Activated CD8-positive, alpha-beta memory T cell treated with anti-CD3 and anti-CD28 coated beads for 36 hours (primary cell): Measurements from ENCODE around the gene TLR6. TPM values are rescaled to one million over a fixed set of nuclear protein-coding genes. Genes with fewer than 3 reads are reported as not detected.
"Not testable (repeated sequence)": the region's sequence is repeated elsewhere in the genome, so short reads cannot be mapped to it uniquely, and the experiment has no call there.

Experiments used
- CTCF ChIA-PET: fragments of 350-600 bp; sonication (Branson Sonifier 250); formaldehyde crosslinking; loops from one replicate; lab custom pipeline; 2021; ENCODE audit warnings: antibody characterized with exemption; lab: Charles Lee
- POLR2A ChIA-PET: fragments of 350-600 bp; sonication (Branson Sonifier 250); formaldehyde crosslinking; loops from one replicate; lab custom pipeline; 2021; ENCODE audit warnings: antibody characterized with exemption; lab: Charles Lee
- total RNA-seq, 2 experiments: library from RNA; stranded (reverse); gene quantifications; one replicate each; pipeline ENCODE4 v1.2.3, GENCODE V29; 2021

TLR6 gene
- total RNA-seq, 2 experiments from 2014 or later, result 0.59 to 0.84 TPM

GRCh38 chr4:38779790-38780189 is 76.8 kb downstream of the TLR6 start:
- CTCF ChIA-PET, result no interaction called here
- POLR2A ChIA-PET, result no interaction called here

GRCh38 chr4:38777925-38778324 is 78.7 kb downstream of the TLR6 start:
- POLR2A ChIA-PET, CTCF ChIA-PET: not testable (repeated sequence)

- POLR2A ChIA-PET, result no interaction called here
- CTCF ChIA-PET, result no interaction called here
Observed at GRCh38 chr4:38775326-38775725, 81.3 kb downstream of the TLR6 start.

- POLR2A ChIA-PET, result no interaction called here
- CTCF ChIA-PET, result interaction anchor here (0.6 kb wide), 1 partner anchor 456 kb away, joined by 3 read pairs; no protein-coding TSS in a partner anchor
Observed at GRCh38 chr4:38774181-38774955, 82.2 kb downstream of the TLR6 start.

Other genes with a start within 250 kb of the TLR6 start
- 1 to 10 TPM; 7.1 to 7.4 TPM for gene KLF3, start 192.6 kb downstream of the TLR6 start, total RNA-seq
- not detected for gene TLR10, start 73.8 kb downstream of the TLR6 start, total RNA-seq
- gene TLR1, start 52.0 kb downstream of the TLR6 start, total RNA-seq, result under 1 TPM; 0.42 to 0.51 TPM
- not detected for gene FAM114A1, start 11.0 kb upstream of the TLR6 start, total RNA-seq
- 10 to 100 TPM in 1 of 2 experiments, 1 to 10 TPM in 1; 9.3 to 10.7 TPM for gene TMEM156, start 175.6 kb upstream of the TLR6 start, total RNA-seq
- gene KLHL5, start 205.4 kb upstream of the TLR6 start, total RNA-seq, result 10 to 100 TPM; 12.3 to 13.1 TPM